OCI-LY1 (cell line): ENCODE data around the gene NUDT9.
"Not testable (repeated sequence)": the region's sequence is repeated elsewhere in the genome, so short reads cannot be mapped to it uniquely, and the experiment has no call there.

Experiments
- H2AFZ ChIP-seq: fragments of 200-600 bp; sonication (generic), shearing (Covaris generic); 2 replicates; pipeline ENCODE4 v1.6.0; 2014; ENCODE audit warnings: antibody characterized with exemption, mild to moderate bottlenecking, low read length
- H3F3A ChIP-seq: fragments of 200-600 bp; sonication (generic), shearing (Covaris generic); 2 replicates; pipeline ENCODE4 v1.6.0; 2014; ENCODE audit warnings: mild to moderate bottlenecking, antibody characterized with exemption, low read length, moderate library complexity; ENCODE audit not compliant: insufficient read depth
- H3K27ac ChIP-seq: fragments of 200-600 bp; sonication (generic); 2 replicates; pipeline ENCODE4 v1.5.1; 2014; ENCODE audit warnings: low read length, mixed run types, mild to moderate bottlenecking, low read depth; ENCODE audit not compliant: poor library complexity, severe bottlenecking
- H3K27me3 ChIP-seq: fragments of 200-600 bp; sonication (generic); 2 replicates; pipeline ENCODE4 v1.6.0; 2014; ENCODE audit warnings: antibody characterized with exemption, mild to moderate bottlenecking, low read length, moderate library complexity; ENCODE audit not compliant: insufficient read depth
- H3K36me3 ChIP-seq: fragments of 200-600 bp; sonication (generic); 2 replicates; pipeline ENCODE4 v1.6.1; 2014; ENCODE audit warnings: mild to moderate bottlenecking, antibody characterized with exemption, low read length, moderate library complexity, mixed read lengths; ENCODE audit not compliant: insufficient read depth
- H3K4me1 ChIP-seq: fragments of 200-600 bp; sonication (generic); 2 replicates; pipeline ENCODE4 v1.5.1; 2014; ENCODE audit warnings: mild to moderate bottlenecking, low read length, moderate library complexity; ENCODE audit not compliant: insufficient read depth, severe bottlenecking
- H3K4me2 ChIP-seq: fragments of 200-600 bp; sonication (generic), shearing (Covaris generic); 2 replicates; pipeline ENCODE4 v1.6.1; 2014; ENCODE audit warnings: low read length
- H3K4me3 ChIP-seq: fragments of 200-600 bp; sonication (generic); 2 replicates; pipeline ENCODE4 v1.5.1; 2014; ENCODE audit warnings: low read length, low read depth, mild to moderate bottlenecking, mixed read lengths; ENCODE audit not compliant: poor library complexity, severe bottlenecking
- H3K79me2 ChIP-seq: fragments of 200-600 bp; shearing (Covaris generic); 2 replicates; pipeline ENCODE4 v1.6.1; 2016; ENCODE audit warnings: mixed run types, low read length, mixed read lengths; ENCODE audit not compliant: insufficient read depth
- H3K9ac ChIP-seq: fragments of 200-600 bp; sonication (generic), shearing (Covaris generic); 2 replicates; pipeline ENCODE4 v1.6.1; 2014; ENCODE audit warnings: mild to moderate bottlenecking, low read length, mixed read lengths
- H3K9me2 ChIP-seq: fragments of 200-600 bp; sonication (generic), shearing (Covaris generic); 2 replicates; pipeline ENCODE4 v1.6.1; 2014; ENCODE audit warnings: low read depth, mild to moderate bottlenecking, low read length, mixed read lengths
- H3K9me3 ChIP-seq: fragments of 200-600 bp; shearing (Covaris generic); 2 replicates; pipeline ENCODE4 v1.6.1; 2014; ENCODE audit warnings: low read length, mixed read lengths
- H4K20me1 ChIP-seq: fragments of 200-600 bp; sonication (generic), shearing (Covaris generic); 2 replicates; pipeline ENCODE4 v1.6.0; 2016; ENCODE audit warnings: mild to moderate bottlenecking, low read length; ENCODE audit not compliant: insufficient read depth
- EZH2 ChIP-seq: fragments of 200-600 bp; sonication (generic), shearing (Covaris generic); IDR thresholded peaks from 2 replicates; pipeline ENCODE4 v1.8.0; 2017; ENCODE audit warnings: borderline replicate concordance, mixed run types, mild to moderate bottlenecking, antibody characterized with exemption, low read length, moderate library complexity, mixed read lengths
- TF ChIP-seq, protein P1 (sequence below): fragments of 200-600 bp; sonication (generic), shearing (Covaris generic); IDR thresholded peaks from 2 replicates; pipeline ENCODE4 v1.5.1; 2017; ENCODE audit warnings: mild to moderate bottlenecking, antibody characterized with exemption, low read length, moderate library complexity, mixed read lengths

NUDT9 gene

GRCh38 chr4:87410679-87411078 lies 11.7 kb upstream of the NUDT9 start:
- Histone ChIP-seq H3K9me2 (no peaks in the 10 kb centered on the region), H3K4me2 (no peak overlapping the region), H3K4me3 (no peak overlapping the region), H3K4me1 (peaks cover 11% of the 10 kb centered on the region), H3K9ac (no peak overlapping the region), H3K9me3 (no peaks in the 10 kb centered on the region; the same call in 1 of the 2 replicates), H3K27me3 (peaks cover 3% of the 10 kb centered on the region; the same call in 1 of the 2 replicates), H3K27ac (no peak overlapping the region), H4K20me1 (no peaks in the 10 kb centered on the region), H3K79me2 (no peaks in the 10 kb centered on the region), H3K36me3 (no peaks in the 10 kb centered on the region), H3F3A (no peaks in the 10 kb centered on the region), H2AFZ (no peak overlapping the region)
- TF ChIP-seq, protein P1, sequence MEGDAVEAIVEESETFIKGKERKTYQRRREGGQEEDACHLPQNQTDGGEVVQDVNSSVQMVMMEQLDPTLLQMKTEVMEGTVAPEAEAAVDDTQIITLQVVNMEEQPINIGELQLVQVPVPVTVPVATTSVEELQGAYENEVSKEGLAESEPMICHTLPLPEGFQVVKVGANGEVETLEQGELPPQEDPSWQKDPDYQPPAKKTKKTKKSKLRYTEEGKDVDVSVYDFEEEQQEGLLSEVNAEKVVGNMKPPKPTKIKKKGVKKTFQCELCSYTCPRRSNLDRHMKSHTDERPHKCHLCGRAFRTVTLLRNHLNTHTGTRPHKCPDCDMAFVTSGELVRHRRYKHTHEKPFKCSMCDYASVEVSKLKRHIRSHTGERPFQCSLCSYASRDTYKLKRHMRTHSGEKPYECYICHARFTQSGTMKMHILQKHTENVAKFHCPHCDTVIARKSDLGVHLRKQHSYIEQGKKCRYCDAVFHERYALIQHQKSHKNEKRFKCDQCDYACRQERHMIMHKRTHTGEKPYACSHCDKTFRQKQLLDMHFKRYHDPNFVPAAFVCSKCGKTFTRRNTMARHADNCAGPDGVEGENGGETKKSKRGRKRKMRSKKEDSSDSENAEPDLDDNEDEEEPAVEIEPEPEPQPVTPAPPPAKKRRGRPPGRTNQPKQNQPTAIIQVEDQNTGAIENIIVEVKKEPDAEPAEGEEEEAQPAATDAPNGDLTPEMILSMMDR = no peak
- no peak for TF ChIP-seq EZH2

DNA sequence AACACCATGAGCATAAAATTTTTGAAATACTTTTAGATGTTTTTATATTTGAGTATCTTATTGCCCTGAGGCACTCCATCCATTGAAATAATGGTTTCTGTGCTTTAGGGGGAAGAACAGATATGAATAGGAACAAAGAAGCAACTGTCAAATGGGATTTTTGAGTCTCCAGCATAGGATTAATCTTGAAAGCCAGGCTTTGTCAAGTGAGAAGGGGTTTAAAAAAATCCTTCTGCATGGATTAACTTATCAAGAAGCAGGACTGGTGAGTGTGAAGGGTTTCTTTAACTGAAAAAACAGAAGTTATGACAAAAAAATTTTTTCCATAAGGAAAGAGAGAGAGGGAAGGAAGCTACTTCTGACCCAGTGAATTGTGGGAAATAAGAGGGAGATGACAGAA lies 7.6 kb upstream of the NUDT9 start:
- no peak overlapping the region for H3K9ac ChIP-seq
- H3K36me3 ChIP-seq = no peaks in the 10 kb centered on the region
- no peaks in the 10 kb centered on the region; the same call in 1 of the 2 replicates for H3K9me3 ChIP-seq
- TF ChIP-seq EZH2 = no peak
- TF ChIP-seq, protein P1 = no peak
- no peaks in the 10 kb centered on the region for H3K4me1 ChIP-seq
- no peaks in the 10 kb centered on the region for H4K20me1 ChIP-seq
- H3K79me2 ChIP-seq = no peaks in the 10 kb centered on the region
- H3K9me2 ChIP-seq = no peaks in the 10 kb centered on the region
- H3K27ac ChIP-seq = no peak overlapping the region
- no peaks in the 10 kb centered on the region for H3F3A ChIP-seq
- peaks cover 3% of the 10 kb centered on the region; the same call in 1 of the 2 replicates for H3K27me3 ChIP-seq
- H3K4me2 ChIP-seq = no peak overlapping the region
- no peak overlapping the region for H3K4me3 ChIP-seq
- H2AFZ ChIP-seq = no peak overlapping the region

GRCh38 chr4:87416965-87417364 lies 5.4 kb upstream of the NUDT9 start:
- H3K4me3 ChIP-seq = no peak overlapping the region
- no peaks in the 10 kb centered on the region for H3K36me3 ChIP-seq
- no peak overlapping the region for H3K4me2 ChIP-seq
- H4K20me1 ChIP-seq = no peaks in the 10 kb centered on the region
- no peaks in the 10 kb centered on the region for H3K9me2 ChIP-seq
- H3K4me1 ChIP-seq = peaks cover 8% of the 10 kb centered on the region
- no peaks in the 10 kb centered on the region for H3K79me2 ChIP-seq
- H3K9ac ChIP-seq = no peak overlapping the region
- H3K27ac ChIP-seq = no peak overlapping the region
- TF ChIP-seq, protein P1 = no peak
- TF ChIP-seq EZH2 = no peak
- no peak overlapping the region for H2AFZ ChIP-seq
- H3K9me3 ChIP-seq = no peaks in the 10 kb centered on the region
- H3F3A ChIP-seq = no peaks in the 10 kb centered on the region
- peaks cover 3% of the 10 kb centered on the region; the same call in 1 of the 2 replicates for H3K27me3 ChIP-seq

DNA sequence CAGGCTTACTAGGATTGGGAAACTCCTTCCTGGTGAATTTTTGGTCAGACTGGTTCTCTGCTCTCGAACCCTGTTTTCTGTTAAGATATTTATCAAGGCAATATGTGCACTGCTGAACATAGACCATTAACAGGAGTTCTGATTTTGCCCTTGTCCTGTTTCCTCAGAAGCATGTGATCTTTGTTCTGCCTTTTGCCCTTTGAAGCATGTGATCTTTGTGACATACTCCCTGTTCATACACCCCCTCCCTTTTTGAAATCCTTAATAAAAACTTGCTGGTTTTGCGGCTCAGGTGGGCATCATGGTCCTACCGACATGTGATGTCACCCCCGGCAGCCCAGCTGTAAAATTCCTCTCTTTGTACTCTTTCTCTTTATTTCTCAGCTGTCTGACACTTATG lies 4.0 kb upstream of the NUDT9 start:
- H3F3A ChIP-seq, H3K9me3 ChIP-seq, H4K20me1 ChIP-seq, H3K27me3 ChIP-seq, H3K36me3 ChIP-seq, H3K4me2 ChIP-seq, H3K79me2 ChIP-seq, H3K4me1 ChIP-seq, H3K27ac ChIP-seq, H2AFZ ChIP-seq, H3K9ac ChIP-seq, H3K9me2 ChIP-seq, H3K4me3 ChIP-seq: not testable (repeated sequence)
